Mucosa of descending colon (tissue), 3 donors: ENCODE measurements around the gene PLCH2. TPM values are rescaled to one million over a fixed set of nuclear protein-coding genes. Genes with fewer than 3 reads are reported as not detected.

Experiments used
- ATAC-seq: fragments of 200-7000 bp; cut with Tn5 transposase; one replicate; pipeline ENCODE4 v1.9.1; 2020; ENCODE audit warnings: mild to moderate bottlenecking, moderate library complexity
- DNase-seq, 3 donors: peaks; one replicate each; pipeline ENCODE4 v3.0.0-alpha.2; 2020
- H3K36me3 ChIP-seq: fragments of 200-600 bp; one replicate; pipeline ENCODE4 v1.8.0; 2021; ENCODE audit warnings: low read depth, mild to moderate bottlenecking
- H3K4me1 ChIP-seq: fragments of 200-600 bp; one replicate; pipeline ENCODE4 v1.8.0; 2021; ENCODE audit warnings: low read depth, mild to moderate bottlenecking
- H3K4me3 ChIP-seq: fragments of 200-600 bp; one replicate; pipeline ENCODE4 v1.8.0; 2021; ENCODE audit warnings: mild to moderate bottlenecking
- H3K9me3 ChIP-seq: fragments of 200-600 bp; one replicate; pipeline ENCODE4 v1.8.0; 2021; ENCODE audit warnings: mild to moderate bottlenecking
- intact Hi-C, 2 donors: fragments of 100-400 bp; cut with DNase I in 1 of 2; cut with micrococcal nuclease in 1 of 2; formaldehyde crosslinking; loops; one replicate each; pipeline versions ENCODE4 v1.11.0 to v1.11.1; 2022; cut with DNase I, micrococcal nuclease
- total RNA-seq, 3 donors: library from RNA; stranded (reverse); fragmentation: NEBNext Ultra II Directional in 2 of 3; extraction: Animal tissue kit (Norgen Biotek cat#: 25700) in 2 of 3; gene quantifications; one replicate each; pipeline versions ENCODE4 v1.2.1 to v1.2.4, GENCODE V29; 2021 to 2023
- TF ChIP-seq, protein P1 (sequence below): fragments of 200-600 bp; IDR thresholded peaks from one replicate; pipeline ENCODE4 v1.8.0; 2022; ENCODE audit warnings: antibody characterized with exemption, mild to moderate bottlenecking
- donor health status: DM: no; HTN: no; CAD: no; lungs with moderate emphysema.
- donor health status: DM: no; HTN: no; CAD: no.
- donor health status: DM: no; HTN: yes; CAD: no.

PLCH2 gene
- total RNA-seq, 3 donors from 2014 or later, result 1.2 to 6.8 (median 1.9) TPM

DNA sequence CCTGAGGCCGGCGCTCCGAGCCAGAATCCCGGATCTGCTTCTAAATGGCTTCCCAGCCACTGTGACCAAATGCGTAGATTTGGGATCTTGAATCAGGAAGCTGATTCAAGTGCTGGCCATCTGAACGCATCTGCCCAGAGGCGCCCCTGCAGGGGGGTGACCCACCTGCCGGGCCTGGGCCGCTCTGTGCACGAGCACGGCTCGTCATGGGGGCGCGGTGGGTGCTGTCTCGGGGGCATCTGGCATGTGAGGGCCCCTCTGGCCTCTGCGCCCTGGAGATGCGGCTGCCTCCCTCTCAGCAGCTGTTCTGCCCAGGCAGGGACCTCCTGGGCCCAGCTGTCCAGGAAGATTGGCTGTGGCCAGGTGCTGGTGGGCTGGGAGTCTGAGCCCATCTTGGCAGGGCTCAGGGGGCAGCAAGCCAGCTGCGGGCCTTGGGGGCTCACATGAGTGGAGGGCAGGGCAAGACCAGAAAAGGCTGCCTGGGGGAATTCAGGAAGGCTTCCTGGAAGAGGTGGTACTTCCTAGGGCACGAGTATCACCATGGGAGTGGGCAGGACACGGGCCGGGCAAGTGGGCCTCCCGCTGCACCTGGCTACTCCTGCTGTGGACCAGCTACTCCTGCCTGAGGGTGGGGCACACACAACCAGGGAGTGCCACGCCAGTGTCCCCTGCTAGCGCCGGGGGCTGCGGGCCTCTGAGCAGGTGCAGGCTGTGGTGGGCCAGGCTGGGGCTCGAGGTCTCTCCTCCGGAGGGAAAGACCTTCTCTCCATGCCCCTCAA lies 25.1 kb downstream of the PLCH2 start:
- no peak for ATAC-seq

DNA sequence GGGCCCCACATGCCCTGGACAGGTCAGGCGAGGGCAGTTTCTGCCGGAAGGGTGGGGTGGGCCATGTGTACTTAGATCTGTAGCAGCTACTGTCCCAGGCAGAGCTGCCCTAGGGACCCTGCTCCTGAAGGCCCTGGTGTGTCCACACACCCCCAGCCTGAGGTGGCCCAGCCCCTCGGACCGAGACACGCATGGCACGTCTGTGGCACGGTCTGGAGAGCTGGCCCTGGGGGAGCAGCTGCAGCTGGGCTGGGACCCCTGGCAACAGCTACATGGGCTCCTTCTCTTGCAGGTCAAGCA lies 25.7 kb downstream of the PLCH2 start:
- ATAC-seq (no peak), DNase-seq (no peak)
- Histone ChIP-seq H3K4me1 (no peaks in the 10 kb centered on the region), H3K9me3 (no peaks in the 10 kb centered on the region), H3K4me3 (no peak overlapping the region), H3K36me3 (no peaks in the 10 kb centered on the region)
- TF ChIP-seq, protein P1, sequence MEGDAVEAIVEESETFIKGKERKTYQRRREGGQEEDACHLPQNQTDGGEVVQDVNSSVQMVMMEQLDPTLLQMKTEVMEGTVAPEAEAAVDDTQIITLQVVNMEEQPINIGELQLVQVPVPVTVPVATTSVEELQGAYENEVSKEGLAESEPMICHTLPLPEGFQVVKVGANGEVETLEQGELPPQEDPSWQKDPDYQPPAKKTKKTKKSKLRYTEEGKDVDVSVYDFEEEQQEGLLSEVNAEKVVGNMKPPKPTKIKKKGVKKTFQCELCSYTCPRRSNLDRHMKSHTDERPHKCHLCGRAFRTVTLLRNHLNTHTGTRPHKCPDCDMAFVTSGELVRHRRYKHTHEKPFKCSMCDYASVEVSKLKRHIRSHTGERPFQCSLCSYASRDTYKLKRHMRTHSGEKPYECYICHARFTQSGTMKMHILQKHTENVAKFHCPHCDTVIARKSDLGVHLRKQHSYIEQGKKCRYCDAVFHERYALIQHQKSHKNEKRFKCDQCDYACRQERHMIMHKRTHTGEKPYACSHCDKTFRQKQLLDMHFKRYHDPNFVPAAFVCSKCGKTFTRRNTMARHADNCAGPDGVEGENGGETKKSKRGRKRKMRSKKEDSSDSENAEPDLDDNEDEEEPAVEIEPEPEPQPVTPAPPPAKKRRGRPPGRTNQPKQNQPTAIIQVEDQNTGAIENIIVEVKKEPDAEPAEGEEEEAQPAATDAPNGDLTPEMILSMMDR, result no peak
- intact Hi-C loops, result no loop called here

More for the DNA sequence above, 25.1 kb downstream of the PLCH2 start:
- DNase-seq, result no peak
- Histone ChIP-seq H3K9me3 (no peaks in the 10 kb centered on the region), H3K4me1 (no peaks in the 10 kb centered on the region), H3K36me3 (no peaks in the 10 kb centered on the region), H3K4me3 (no peak overlapping the region)
- TF ChIP-seq, protein P1, result no peak
- intact Hi-C loops, result no loop called here

DNA sequence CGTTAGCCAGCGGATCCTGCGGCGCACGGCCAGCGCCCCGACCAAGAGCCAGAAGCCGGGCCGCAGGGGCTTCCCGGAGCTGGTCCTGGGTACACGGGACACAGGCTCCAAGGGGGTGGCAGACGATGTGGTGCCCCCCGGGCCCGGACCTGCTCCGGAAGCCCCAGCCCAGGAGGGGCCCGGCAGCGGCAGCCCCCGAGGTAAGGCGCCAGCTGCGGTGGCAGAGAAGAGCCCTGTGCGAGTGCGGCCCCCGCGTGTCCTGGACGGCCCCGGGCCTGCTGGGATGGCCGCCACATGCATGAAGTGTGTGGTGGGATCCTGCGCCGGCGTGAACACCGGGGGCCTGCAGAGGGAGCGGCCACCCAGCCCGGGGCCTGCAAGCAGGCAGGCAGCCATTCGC lies 26.1 kb downstream of the PLCH2 start:
- Histone ChIP-seq H3K36me3 (no peaks in the 10 kb centered on the region), H3K4me3 (no peak overlapping the region), H3K4me1 (no peaks in the 10 kb centered on the region), H3K9me3 (no peaks in the 10 kb centered on the region)
- intact Hi-C loops, result no loop called here
- TF ChIP-seq, protein P1, result no peak
- DNase-seq (no peak), ATAC-seq (no peak)

DNA sequence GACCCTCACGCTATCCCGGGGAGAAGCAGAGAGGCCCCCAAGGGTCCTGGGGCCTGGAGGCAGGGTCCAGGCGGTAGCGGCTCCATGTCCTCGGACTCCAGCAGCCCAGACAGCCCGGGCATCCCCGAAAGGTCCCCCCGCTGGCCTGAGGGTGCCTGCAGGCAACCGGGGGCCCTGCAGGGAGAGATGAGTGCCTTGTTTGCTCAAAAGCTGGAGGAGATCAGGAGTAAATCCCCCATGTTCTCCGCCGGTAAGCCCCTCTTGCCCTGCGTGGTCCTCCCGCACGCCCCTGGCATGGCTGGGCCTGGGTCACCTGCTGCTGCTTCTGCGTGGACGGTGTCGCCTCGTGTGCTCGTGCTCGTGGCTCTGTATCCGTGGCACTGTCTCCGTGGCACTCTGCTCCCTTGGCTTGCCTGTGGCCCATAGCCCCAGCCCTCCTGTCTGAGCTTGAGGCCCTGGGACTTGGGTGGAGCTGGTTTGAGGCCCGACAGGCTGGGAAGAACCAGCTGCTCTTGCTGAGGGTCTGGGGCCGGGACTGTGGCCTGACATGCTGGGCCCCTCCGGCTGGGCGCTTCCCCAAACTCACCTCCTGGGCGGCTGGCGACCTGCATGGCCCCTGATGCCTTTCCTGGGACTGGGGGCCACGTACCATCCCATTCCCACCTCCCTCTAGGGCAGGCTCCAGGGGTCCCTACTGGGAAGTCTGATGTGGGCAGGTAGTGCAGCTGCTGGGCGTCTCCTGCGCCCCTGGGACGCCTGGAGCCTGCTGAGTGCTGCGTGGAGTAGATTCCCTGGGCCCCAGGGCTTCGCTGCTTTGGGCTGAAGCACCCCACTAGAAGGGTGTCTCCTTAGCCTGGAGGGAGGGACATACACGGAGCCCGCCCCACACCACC lies 26.8 kb downstream of the PLCH2 start:
- Histone ChIP-seq H3K4me3 (no peak overlapping the region), H3K4me1 (no peaks in the 10 kb centered on the region), H3K36me3 (no peaks in the 10 kb centered on the region), H3K9me3 (no peaks in the 10 kb centered on the region)
- ATAC-seq (no peak), DNase-seq (no peak)
- intact Hi-C loops, result no loop called here
- TF ChIP-seq, protein P1, result no peak

DNA sequence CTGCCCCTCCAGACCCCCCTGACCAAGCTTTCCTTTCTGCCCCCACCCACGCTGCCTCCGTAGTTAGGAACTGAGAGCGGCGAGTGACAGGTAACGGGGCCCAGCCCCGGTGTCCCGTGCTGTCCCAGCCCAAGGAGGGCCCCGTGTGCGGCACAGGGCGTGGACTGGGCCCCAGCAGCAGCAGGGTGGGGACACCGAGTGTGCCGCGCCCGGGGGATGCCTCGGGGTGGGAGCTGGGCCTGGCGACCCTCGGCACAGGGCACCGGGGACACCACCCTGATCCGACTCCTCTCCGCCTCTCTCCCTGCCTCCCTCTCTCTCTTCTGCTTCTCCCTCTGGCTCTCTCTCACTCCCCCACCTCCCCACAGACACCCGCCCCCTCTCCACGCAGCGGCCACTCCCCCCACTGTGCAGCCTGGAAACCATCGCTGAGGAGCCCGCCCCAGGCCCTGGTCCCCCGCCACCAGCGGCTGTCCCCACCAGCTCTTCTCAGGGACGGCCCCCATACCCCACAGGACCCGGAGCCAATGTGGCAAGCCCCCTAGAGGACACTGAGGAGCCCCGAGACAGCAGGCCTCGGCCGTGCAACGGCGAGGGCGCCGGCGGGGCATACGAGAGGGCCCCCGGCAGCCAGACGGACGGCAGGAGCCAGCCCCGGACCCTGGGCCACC lies 27.6 kb downstream of the PLCH2 start:
- Histone ChIP-seq H3K9me3 (no peaks in the 10 kb centered on the region), H3K4me1 (no peaks in the 10 kb centered on the region), H3K4me3 (no peak overlapping the region), H3K36me3 (no peaks in the 10 kb centered on the region)
- intact Hi-C loops, result no loop called here
- no peak for ATAC-seq
- TF ChIP-seq, protein P1, result no peak
- DNase-seq, result no peak
